NCI-H82 (cell line): ENCODE data around the gene VIM.

Experiments
- DNase-seq: peaks from one replicate; lab custom pipeline; 2025; lab: John Stamatoyannopoulos, UW

The VIM gene

GRCh38 chr10:17210361-17210760 is 17.7 kb upstream of the VIM start:
- DNase-seq = no peak

GRCh38 chr10:17212802-17213221 is 15.2 kb upstream of the VIM start:
- DNase-seq = no peak

GRCh38 chr10:17213646-17214349 is 14.2 kb upstream of the VIM start:
- DNase-seq = no peak

GRCh38 chr10:17214526-17214925 is 13.5 kb upstream of the VIM start:
- DNase-seq = no peak

- DNase-seq = no peak
These were observed 12.9 kb upstream of the VIM start for GRCh38 chr10:17214971-17215781.

- no peak for DNase-seq
These were observed 12.3 kb upstream of the VIM start for GRCh38 chr10:17215782-17216122.

- no peak for DNase-seq
These were observed 11.7 kb upstream of the VIM start for GRCh38 chr10:17216217-17216900.

- no peak for DNase-seq
These were observed 11.1 kb upstream of the VIM start for GRCh38 chr10:17216901-17217395.

GRCh38 chr10:17217631-17218232 is 10.3 kb upstream of the VIM start:
- no peak for DNase-seq

- DNase-seq = no peak
These were observed 9.0 kb upstream of the VIM start for GRCh38 chr10:17219024-17219423.

GRCh38 chr10:17220652-17221100 is 7.4 kb upstream of the VIM start:
- DNase-seq = no peak

GRCh38 chr10:17222329-17222728 is 5.7 kb upstream of the VIM start:
- no peak for DNase-seq

GRCh38 chr10:17225808-17226207 is 2.2 kb upstream of the VIM start:
- DNase-seq = no peak

- DNase-seq = no peak
These were observed 1.1 kb upstream of the VIM start for GRCh38 chr10:17226891-17227303.

- DNase-seq = no peak
These were observed 512 bp upstream of the VIM start for GRCh38 chr10:17227367-17228090.

GRCh38 chr10:17229016-17229716 is 1.1 kb downstream of the VIM start:
- peak; percentile 7 for DNase-seq

- DNase-seq = no peak
These were observed 1.6 kb downstream of the VIM start for GRCh38 chr10:17229717-17229966.

- DNase-seq = peak; percentile 78
These were observed 2.1 kb downstream of the VIM start for GRCh38 chr10:17229967-17230682.

GRCh38 chr10:17231788-17232187 is 3.7 kb downstream of the VIM start:
- no peak for DNase-seq

GRCh38 chr10:17232276-17232960 is 4.4 kb downstream of the VIM start:
- no peak for DNase-seq
